GM12878 (cell line): ENCODE results near the gene CYP2U1. TPM values are rescaled to one million over a fixed set of nuclear protein-coding genes. Genes with fewer than 3 reads are reported as not detected.

ENCODE experiments used
- ATAC-seq: fragments of 200-7000 bp; cut with Tn5 transposase; 3 replicates; pipeline ENCODE4 v1.9.1; 2020; ENCODE audit warnings: mild to moderate bottlenecking, moderate library complexity
- BruUV-seq: library from RNA; stranded (reverse); fragments of 400-500 nt; replicated peaks from 2 replicates; lab custom pipeline; 2021; lab: Mats Ljungman, UMichigan
- CTCF ChIA-PET: fragments of 300-600 bp; sonication (Branson Sonifier 250); formaldehyde crosslinking; extraction: SDS; loops from one replicate; lab custom pipeline; 2021; ENCODE audit warnings: inconsistent platforms; lab: Yijun Ruan, JAX
- POLR2A ChIA-PET: fragments of 350-600 bp; formaldehyde crosslinking; extraction: SDS; loops from one replicate; lab custom pipeline; 2021; ENCODE audit warnings: inconsistent platforms; lab: Charles Lee
- RAD21 ChIA-PET: fragments of 300-600 bp; sonication (Branson Sonifier 250); formaldehyde crosslinking; loops from one replicate; lab custom pipeline; 2023; ENCODE audit warnings: antibody characterized with exemption; ENCODE audit not compliant: unreplicated experiment; lab: Charles Lee
- SMC1A ChIA-PET: fragments of 300-600 bp; sonication (Branson Sonifier 250); formaldehyde crosslinking; loops from one replicate; lab custom pipeline; 2023; ENCODE audit not compliant: unreplicated experiment, uncharacterized antibody; lab: Charles Lee
- DNase-seq: peaks from one replicate; pipeline ENCODE4 v3.0.0-alpha.2; 2011; ENCODE audit warnings: low read depth, low spot score
- FAIRE-seq: peaks from 3 replicates; lab custom pipeline; 2011; peaks lifted over from hg19 to GRCh38; lab: Jason Lieb, UNC
- H2AFZ ChIP-seq: 2 replicates; pipeline ENCODE4 v1.6.0; 2011; ENCODE audit warnings: low read depth, low read length, control low read depth; ENCODE audit not compliant: control insufficient read depth
- H3K27ac ChIP-seq: 2 replicates; pipeline ENCODE4 v1.5.1; 2011; ENCODE audit warnings: control low read depth; ENCODE audit not compliant: control insufficient read depth, insufficient read depth
- H3K27me3 ChIP-seq, 2 experiments: replicated peaks in 1 of 2; 2 replicates each; pipeline versions ENCODE4 v1.6.0 to v1.6.1; 2011; ENCODE audit warnings: low read length in 1 of 2; ENCODE audit not compliant: control insufficient read depth in 2 of 2, insufficient read depth in 2 of 2
- H3K36me3 ChIP-seq, 2 experiments: 2 replicates each; pipeline ENCODE4 v1.5.1; 2011; ENCODE audit warnings: low read length in 1 of 2; ENCODE audit not compliant: control insufficient read depth in 2 of 2, insufficient read depth in 2 of 2
- H3K4me1 ChIP-seq: 2 replicates; pipeline ENCODE4 v1.6.1; 2011; ENCODE audit warnings: mild to moderate bottlenecking, low read length, moderate library complexity, mixed read lengths; ENCODE audit not compliant: control insufficient read depth, insufficient read depth
- H3K4me2 ChIP-seq: 2 replicates; pipeline ENCODE4 v1.6.0; 2011; ENCODE audit warnings: control low read depth; ENCODE audit not compliant: control insufficient read depth, insufficient read depth
- H3K4me3 ChIP-seq: fragments of 200-600 bp; sonication (generic); 2 replicates; pipeline ENCODE4 v1.5.1; 2016
- H3K79me2 ChIP-seq: 2 replicates; pipeline ENCODE4 v1.6.0; 2011; ENCODE audit warnings: low read length; ENCODE audit not compliant: control insufficient read depth, insufficient read depth
- H3K9ac ChIP-seq: 2 replicates; pipeline ENCODE4 v1.8.0; 2011; ENCODE audit warnings: low read length, control low read depth, mixed read lengths; ENCODE audit not compliant: control insufficient read depth, insufficient read depth
- H3K9me3 ChIP-seq: replicated peaks from 3 replicates; pipeline ENCODE4 v1.5.1; 2011; ENCODE audit warnings: mild to moderate bottlenecking, low read length; ENCODE audit not compliant: control insufficient read depth, insufficient read depth
- H4K20me1 ChIP-seq: 2 replicates; pipeline ENCODE4 v1.6.0; 2011; ENCODE audit not compliant: control insufficient read depth, insufficient read depth
- CBX3 ChIP-seq: fragments of 200-600 bp; sonication (generic); IDR thresholded peaks from 2 replicates; pipeline ENCODE4 v1.6.1; 2016; ENCODE audit warnings: low read depth, borderline replicate concordance
- HDAC2 ChIP-seq: fragments of 200-600 bp; sonication (generic); IDR thresholded peaks from 2 replicates; pipeline ENCODE4 v1.6.1; 2017
- KLF5 ChIP-seq: fragments of 450-650 bp; IDR thresholded peaks from 2 replicates; pipeline ENCODE4 v1.6.1; 2014; ENCODE audit warnings: mild to moderate bottlenecking; ENCODE audit not compliant: partially characterized antibody
- NFYA ChIP-seq: IDR thresholded peaks from 2 replicates; pipeline ENCODE4 v1.6.1; 2011; ENCODE audit warnings: low read depth, mild to moderate bottlenecking, low read length, improper control_type of control experiment, borderline replicate concordance
- RELA ChIP-seq: fragments of 450-650 bp; IDR thresholded peaks from 2 replicates; pipeline ENCODE4 v1.8.0; 2014; ENCODE audit warnings: borderline replicate concordance; ENCODE audit not compliant: partially characterized antibody
- SIN3A ChIP-seq: IDR thresholded peaks from 2 replicates; pipeline ENCODE4 v1.6.1; 2012; ENCODE audit warnings: low read depth, low read length, improper control_type of control experiment
- SMARCA5 ChIP-seq: fragments of 450-650 bp; IDR thresholded peaks from 2 replicates; pipeline ENCODE4 v1.6.1; 2017; ENCODE audit warnings: mild to moderate bottlenecking
- TBL1XR1 ChIP-seq: IDR thresholded peaks from 2 replicates; pipeline ENCODE4 v1.6.1; 2012; ENCODE audit warnings: low read depth, low read length, improper control_type of control experiment
- ZBTB33 ChIP-seq: fragments of 450-650 bp; IDR thresholded peaks from 2 replicates; pipeline ENCODE4 v1.6.1; 2017; ENCODE audit warnings: mild to moderate bottlenecking
- ZSCAN29 ChIP-seq: fragments of 450-650 bp; IDR thresholded peaks from 2 replicates; pipeline ENCODE4 v1.6.1; 2017; ENCODE audit warnings: mild to moderate bottlenecking, moderate library complexity
- WGBS: methylation state at CpG from one replicate; pipeline ENCODE4 v1.1.6; 2016; ENCODE audit warnings: low lambda C conversion rate; ENCODE audit not compliant: insufficient replicate concordance, insufficient coverage; ENCODE audit errors: missing lambda C conversion rate; 5-methylcytosine and 5-hydroxymethylcytosine counted together
- in situ Hi-C: fragments of 300-500 bp; cut with MboI; formaldehyde crosslinking; loops from 9 replicates; pipeline ENCODE4 v1.14.3; 2018; ENCODE audit warnings: mixed read lengths
- intact Hi-C: fragments of 100-400 bp; cut with micrococcal nuclease; formaldehyde crosslinking; loops from one replicate; pipeline ENCODE4 v1.14.2; 2022; ENCODE audit not compliant: unreplicated experiment
- polyA plus RNA-seq, 11 experiments: library from polyadenylated mRNA; depleted of rRNA in 4 of 11; unstranded in 6 of 11; stranded (reverse) in 5 of 11; fragments of >200 nt; fragmentation: Nextera tagmentation in 4 of 11; fragmentation: Illumina TruSeq in 1 of 11; extraction: Ambion mirVana in 4 of 11; extraction: Trizol in 1 of 11; gene quantifications; 1 replicate in 1 of 11; 2 replicates in 10 of 11; pipeline versions ENCODE4 v1.2.1 to v1.2.3, GENCODE V29; 2011 to 2016; ENCODE audit warnings: inconsistent platforms in 2 of 11, missing spikeins in 2 of 11, low read depth in 1 of 11
- total RNA-seq, 4 experiments: library from RNA; depleted of rRNA in 3 of 4; stranded (reverse); fragments of >200 nt in 3 of 4; fragmentation: Illumina TruSeq in 1 of 4; extraction: Trizol in 1 of 4; gene quantifications; 2 replicates each; pipeline versions ENCODE4 v1.2.1 to v1.2.3, GENCODE V29; 2013 to 2021
- TF ChIP-seq, protein P1 (sequence below): IDR thresholded peaks from 2 replicates; pipeline ENCODE4 v1.6.1; 2011; ENCODE audit warnings: borderline replicate concordance, low read depth, mild to moderate bottlenecking, moderate library complexity, low read length; ENCODE audit not compliant: insufficient read depth, poor library complexity, severe bottlenecking
- TF ChIP-seq, protein P2 (sequence below): fragments of 450-650 bp; IDR thresholded peaks from 2 replicates; pipeline ENCODE4 v1.6.1; 2017; ENCODE audit warnings: mild to moderate bottlenecking, moderate library complexity

The CYP2U1 gene
- total and polyA plus RNA-seq, 10 of the 15 experiments (the other 5 are each of a cell fraction or from before 2014, with no cell fraction given), result 0.41 to 3.4 (median 2.9) TPM

GRCh38 chr4:107978716-107979451 lies 47.5 kb downstream of the CYP2U1 start (continued):
- TF ChIP-seq, protein P1, sequence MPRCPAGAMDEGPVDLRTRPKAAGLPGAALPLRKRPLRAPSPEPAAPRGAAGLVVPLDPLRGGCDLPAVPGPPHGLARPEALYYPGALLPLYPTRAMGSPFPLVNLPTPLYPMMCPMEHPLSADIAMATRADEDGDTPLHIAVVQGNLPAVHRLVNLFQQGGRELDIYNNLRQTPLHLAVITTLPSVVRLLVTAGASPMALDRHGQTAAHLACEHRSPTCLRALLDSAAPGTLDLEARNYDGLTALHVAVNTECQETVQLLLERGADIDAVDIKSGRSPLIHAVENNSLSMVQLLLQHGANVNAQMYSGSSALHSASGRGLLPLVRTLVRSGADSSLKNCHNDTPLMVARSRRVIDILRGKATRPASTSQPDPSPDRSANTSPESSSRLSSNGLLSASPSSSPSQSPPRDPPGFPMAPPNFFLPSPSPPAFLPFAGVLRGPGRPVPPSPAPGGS, result no peak
- TF ChIP-seq ZBTB33 (no peak), HDAC2 (no peak), SIN3A (no peak), RELA (no peak), TBL1XR1 (no peak)

DNA sequence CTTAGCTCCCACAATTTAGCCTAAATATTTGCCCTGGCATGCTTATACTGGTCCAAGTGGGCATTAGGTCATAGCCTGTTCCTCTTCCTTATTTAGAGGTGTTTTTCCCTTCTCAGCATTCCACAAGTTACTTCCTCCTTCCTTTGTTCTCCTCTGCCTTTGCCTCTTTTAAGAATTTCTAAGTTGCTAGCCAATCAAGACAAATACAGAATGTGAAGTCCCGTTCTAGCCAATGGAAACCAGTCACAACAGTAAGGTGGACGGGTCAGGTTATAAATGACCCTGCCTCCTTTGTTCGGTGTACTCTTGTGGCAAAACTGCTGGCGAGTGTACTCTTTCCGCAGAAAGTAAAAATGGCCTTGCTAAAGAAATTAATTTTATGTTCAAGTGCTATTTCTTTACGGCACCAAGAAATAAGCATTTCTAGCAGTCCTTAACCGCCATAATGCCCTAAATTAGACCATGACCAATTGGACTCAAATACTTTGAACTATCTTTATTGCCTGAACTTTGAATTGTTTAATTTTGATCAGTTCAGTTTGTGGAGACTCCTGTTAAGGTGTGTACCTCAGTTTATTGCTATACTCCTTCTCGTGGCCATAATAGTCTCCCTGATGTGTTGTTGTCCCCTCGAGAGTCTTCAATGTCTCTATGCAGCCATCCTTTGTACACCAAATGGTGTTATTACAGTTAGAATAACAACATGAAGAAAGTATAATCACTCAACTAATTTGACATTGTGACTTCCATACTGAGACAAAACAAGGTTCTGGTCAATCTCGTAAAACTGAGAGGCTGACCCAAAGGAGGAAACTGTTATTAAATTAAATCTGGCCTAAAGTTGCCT lies 56.8 kb downstream of the CYP2U1 start:
- ChIA-PET POLR2A (no interaction called here), RAD21 (no interaction called here), SMC1A (interaction anchor here (1.6 kb wide), 1 partner anchor 584 kb away, joined by 3 read pairs; no protein-coding TSS in a partner anchor), CTCF (no interaction called here)
- H3K27me3 ChIP-seq, result no peaks in the 10 kb centered on the region
- H3K9me3 ChIP-seq, result no peaks in the 10 kb centered on the region
- no peak overlapping the region for H3K9ac ChIP-seq
- no peaks in the 10 kb centered on the region for H3K36me3 ChIP-seq
- ATAC-seq (no peak), FAIRE-seq (no peak), DNase-seq (no peak)
- in situ Hi-C loops, result no loop called here
- peaks cover 29% of the 10 kb centered on the region for H3K79me2 ChIP-seq
- no peak overlapping the region for H3K27ac ChIP-seq
- peaks cover 4% of the 10 kb centered on the region for H3K4me1 ChIP-seq
- H3K4me2 ChIP-seq, result no peak overlapping the region
- 94% methylated on average over 10 of the region's 10 CpGs for WGBS
- no peaks in the 10 kb centered on the region for H4K20me1 ChIP-seq
- H2AFZ ChIP-seq, result no peak overlapping the region
- BruUV-seq, result no TSS peak
- no peak overlapping the region for H3K4me3 ChIP-seq
- intact Hi-C loops, result no loop called here
- TF ChIP-seq, protein P2, sequence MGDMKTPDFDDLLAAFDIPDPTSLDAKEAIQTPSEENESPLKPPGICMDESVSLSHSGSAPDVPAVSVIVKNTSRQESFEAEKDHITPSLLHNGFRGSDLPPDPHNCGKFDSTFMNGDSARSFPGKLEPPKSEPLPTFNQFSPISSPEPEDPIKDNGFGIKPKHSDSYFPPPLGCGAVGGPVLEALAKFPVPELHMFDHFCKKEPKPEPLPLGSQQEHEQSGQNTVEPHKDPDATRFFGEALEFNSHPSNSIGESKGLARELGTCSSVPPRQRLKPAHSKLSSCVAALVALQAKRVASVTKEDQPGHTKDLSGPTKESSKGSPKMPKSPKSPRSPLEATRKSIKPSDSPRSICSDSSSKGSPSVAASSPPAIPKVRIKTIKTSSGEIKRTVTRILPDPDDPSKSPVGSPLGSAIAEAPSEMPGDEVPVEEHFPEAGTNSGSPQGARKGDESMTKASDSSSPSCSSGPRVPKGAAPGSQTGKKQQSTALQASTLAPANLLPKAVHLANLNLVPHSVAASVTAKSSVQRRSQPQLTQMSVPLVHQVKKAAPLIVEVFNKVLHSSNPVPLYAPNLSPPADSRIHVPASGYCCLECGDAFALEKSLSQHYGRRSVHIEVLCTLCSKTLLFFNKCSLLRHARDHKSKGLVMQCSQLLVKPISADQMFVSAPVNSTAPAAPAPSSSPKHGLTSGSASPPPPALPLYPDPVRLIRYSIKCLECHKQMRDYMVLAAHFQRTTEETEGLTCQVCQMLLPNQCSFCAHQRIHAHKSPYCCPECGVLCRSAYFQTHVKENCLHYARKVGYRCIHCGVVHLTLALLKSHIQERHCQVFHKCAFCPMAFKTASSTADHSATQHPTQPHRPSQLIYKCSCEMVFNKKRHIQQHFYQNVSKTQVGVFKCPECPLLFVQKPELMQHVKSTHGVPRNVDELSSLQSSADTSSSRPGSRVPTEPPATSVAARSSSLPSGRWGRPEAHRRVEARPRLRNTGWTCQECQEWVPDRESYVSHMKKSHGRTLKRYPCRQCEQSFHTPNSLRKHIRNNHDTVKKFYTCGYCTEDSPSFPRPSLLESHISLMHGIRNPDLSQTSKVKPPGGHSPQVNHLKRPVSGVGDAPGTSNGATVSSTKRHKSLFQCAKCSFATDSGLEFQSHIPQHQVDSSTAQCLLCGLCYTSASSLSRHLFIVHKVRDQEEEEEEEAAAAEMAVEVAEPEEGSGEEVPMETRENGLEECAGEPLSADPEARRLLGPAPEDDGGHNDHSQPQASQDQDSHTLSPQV, result no peak
- no peak for TF ChIP-seq TBL1XR1
- TF ChIP-seq CBX3, result no peak
- no peak for TF ChIP-seq SMARCA5
- TF ChIP-seq KLF5, result no peak
- no peak for TF ChIP-seq ZSCAN29
- no peak for TF ChIP-seq NFYA
